ENCODE results near the gene PCK2.

PCK2 gene

GRCh38 chr14:24141097-24141880 is 47.2 kb downstream of the PCK2 start, which contains the start of gene EMC9:
Gene EMC9, minus strand, starts transcription at chr14:24141591. Its CDS starts 287 bp downstream, at chr14:24141304.
- DNase-seq: peak; percentile 100

DNA sequence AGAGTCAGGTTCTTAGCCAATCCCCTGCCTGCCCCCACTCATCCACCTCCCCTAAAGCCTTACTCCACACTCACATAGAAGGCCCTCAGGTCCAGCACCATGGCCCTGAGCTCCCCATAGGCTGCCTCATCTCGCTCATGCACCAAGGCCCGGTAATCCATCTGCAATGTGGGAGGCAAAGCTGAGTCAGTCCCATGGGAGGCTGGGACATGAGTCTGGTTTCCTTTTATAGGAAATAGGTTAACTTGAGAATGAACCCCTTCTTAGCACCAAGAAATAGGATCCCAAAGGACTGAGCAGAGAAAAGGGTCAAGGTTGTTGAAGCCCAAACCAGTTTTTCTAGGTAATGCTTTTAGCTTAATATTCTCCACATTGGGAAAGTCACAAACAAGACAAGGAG is 49.4 kb downstream of the PCK2 start:
- DNase-seq: no peak

- no peak for DNase-seq
These were observed 50.3 kb downstream of the PCK2 start for GRCh38 chr14:24144451-24144850.

DNA sequence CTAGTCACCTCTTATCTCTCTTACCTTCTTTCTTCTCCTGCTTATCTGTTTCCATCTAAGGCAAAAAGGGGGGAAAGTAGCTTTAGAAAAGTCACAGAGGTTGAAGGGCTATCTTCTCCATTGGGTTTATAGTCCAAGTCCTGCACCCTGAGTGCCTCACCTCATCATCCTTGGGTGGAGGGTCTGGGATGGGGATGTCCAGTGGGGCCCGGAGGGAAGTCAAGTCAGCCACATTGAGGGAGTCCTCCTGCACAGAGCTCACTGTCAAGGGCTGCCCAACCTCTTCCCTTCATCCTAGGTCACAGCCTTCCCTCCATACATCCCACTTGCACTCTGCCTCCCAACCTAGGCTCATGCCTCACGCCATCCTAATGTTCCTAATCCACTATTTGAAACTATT is 51.1 kb downstream of the PCK2 start:
- DNase-seq: no peak

DNA sequence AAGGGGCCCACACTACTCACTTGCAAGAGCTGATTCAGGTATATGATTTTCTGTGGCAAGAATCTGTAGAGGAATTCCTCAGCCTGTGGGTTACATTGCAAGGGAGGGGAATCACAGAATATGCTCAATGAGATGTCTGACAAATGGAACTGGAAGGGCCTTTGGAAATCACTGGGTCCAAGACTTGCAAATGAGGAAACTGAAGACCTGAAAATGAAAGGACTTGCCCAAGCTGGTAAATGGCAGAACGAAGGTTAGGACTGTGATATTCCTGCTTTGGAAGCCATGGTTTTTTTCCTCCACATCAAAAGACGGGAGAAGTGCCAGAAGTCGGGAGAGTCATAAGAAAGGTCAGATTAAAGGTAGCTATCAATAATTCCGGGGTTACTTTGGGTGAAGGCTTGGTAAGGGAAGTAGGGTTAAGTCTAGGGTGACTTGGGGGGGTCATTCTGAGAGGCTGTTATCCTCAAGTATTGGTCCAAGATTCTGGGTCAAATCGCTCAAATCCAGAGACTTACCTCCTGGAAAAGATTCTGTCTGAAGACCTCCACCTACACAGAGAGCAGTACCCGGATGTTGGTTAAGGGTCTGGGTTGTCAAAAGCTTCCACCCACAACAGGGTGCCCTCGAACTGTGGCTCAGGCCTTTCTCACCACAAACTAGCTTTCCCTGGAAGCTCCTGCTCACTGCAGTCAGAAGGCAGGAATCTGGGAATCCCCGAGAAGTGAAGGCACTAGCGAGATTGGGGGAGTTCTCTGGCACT is 51.8 kb downstream of the PCK2 start:
- DNase-seq: no peak

DNA sequence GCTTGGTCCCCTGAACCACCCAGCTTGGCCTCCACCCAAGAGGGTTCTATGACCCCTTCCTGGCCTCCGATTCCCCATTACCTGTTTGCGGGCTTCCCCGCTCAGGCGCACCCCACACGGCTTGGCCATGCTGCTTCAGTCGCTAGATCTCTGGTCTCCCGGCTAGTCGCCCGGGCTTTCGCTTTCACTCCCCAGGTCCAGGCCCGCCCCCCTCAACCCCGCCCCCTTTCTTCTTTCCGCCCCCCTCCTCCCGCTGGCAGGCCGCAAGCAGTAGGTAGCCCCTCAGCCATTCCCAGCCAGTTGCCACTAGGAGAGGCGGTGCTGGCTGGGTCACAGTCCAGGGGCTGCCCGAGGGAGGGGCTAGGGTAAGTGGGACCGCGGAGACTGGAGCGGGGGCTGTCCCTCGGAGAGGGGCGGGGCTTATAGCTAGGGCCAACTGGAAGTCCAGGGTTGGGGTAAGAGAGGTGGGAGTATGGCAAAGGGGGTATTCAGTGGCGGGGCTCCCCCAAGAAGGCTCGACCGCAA is 52.4 kb downstream of the PCK2 start, which contains the start of gene PSME2:
Gene PSME2, minus strand, starts transcription at position 158 of the 525 bp plus-strand sequence. Its CDS starts 29 bp downstream, at position 129.
- peak; percentile 77 for DNase-seq

GRCh38 chr14:24146978-24147760 is 53.1 kb downstream of the PCK2 start, which contains the start of gene RNF31:
Gene RNF31, plus strand, starts transcription at chr14:24147498. Its CDS starts 201 bp downstream, at chr14:24147699.
- peak; percentile 98 for DNase-seq

- no peak for DNase-seq
These were observed 53.8 kb downstream of the PCK2 start for GRCh38 chr14:24147761-24148428.

GRCh38 chr14:24149302-24149969 is 55.3 kb downstream of the PCK2 start:
- DNase-seq: no peak

- DNase-seq: no peak
These were observed 56.0 kb downstream of the PCK2 start for GRCh38 chr14:24150061-24150460.

GRCh38 chr14:24150567-24150966 is 56.5 kb downstream of the PCK2 start:
- DNase-seq: no peak

DNA sequence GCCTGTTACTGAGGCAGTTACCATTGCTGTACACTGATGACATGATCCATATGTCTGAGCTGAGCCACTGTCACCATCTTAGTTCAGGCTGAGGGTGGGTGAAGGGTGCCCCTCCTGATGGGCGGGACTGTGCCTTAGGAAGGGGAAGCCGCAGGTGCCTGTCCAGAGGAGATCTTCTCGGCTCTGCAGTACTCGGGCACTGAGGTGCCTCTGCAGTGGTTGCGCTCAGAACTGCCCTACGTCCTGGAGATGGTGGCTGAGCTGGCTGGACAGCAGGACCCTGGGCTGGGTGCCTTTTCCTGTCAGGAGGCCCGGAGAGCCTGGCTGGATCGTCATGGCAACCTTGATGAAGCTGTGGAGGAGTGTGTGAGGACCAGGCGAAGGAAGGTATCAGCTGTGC is 56.9 kb downstream of the PCK2 start:
- no peak for DNase-seq

DNA sequence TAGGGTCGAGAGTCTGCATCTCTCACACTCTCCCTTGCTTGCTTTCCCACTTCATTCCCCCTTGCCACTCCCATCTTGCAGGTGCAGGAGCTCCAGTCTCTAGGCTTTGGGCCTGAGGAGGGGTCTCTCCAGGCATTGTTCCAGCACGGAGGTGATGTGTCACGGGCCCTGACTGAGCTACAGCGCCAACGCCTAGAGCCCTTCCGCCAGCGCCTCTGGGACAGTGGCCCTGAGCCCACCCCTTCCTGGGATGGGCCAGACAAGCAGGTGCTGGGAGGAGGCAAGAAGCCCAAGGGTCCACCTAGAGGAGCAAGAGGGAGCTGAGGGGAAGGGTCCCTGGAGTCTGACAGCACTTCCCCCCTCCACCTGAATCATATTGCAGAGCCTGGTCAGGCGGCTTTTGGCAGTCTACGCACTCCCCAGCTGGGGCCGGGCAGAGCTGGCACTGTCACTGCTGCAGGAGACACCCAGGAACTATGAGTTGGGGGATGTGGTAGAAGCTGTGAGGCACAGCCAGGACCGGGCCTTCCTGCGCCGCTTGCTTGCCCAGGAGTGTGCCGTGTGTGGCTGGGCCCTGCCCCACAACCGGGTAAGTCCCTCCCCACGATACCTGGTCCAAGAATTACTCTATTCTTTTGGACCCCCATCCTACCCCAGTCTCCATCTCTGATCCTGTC is 57.4 kb downstream of the PCK2 start:
- no peak for DNase-seq
